IPS DF 6.9 (cell line): ENCODE measurements around the gene MET.

ENCODE experiments used
- DNase-seq: peaks from one replicate; pipeline ENCODE4 v3.0.0-alpha.2; 2013; ENCODE audit warnings: low read depth, low spot score
- H3K27ac ChIP-seq: one replicate; pipeline ENCODE4 v1.5.1; 2013; ENCODE audit warnings: low read length, control low read depth
- H3K27me3 ChIP-seq: 2 replicates; pipeline ENCODE4 v1.6.1; 2013; ENCODE audit warnings: mild to moderate bottlenecking, low read length; ENCODE audit not compliant: control insufficient read depth, insufficient read depth
- H3K36me3 ChIP-seq: 2 replicates; pipeline ENCODE4 v1.6.1; 2013; ENCODE audit warnings: low read length; ENCODE audit not compliant: control insufficient read depth, insufficient read depth
- H3K4me1 ChIP-seq: 2 replicates; pipeline ENCODE4 v1.6.1; 2013; ENCODE audit warnings: low read length; ENCODE audit not compliant: control insufficient read depth, insufficient read depth
- H3K4me3 ChIP-seq: 2 replicates; pipeline ENCODE4 v1.5.1; 2013; ENCODE audit warnings: mild to moderate bottlenecking, low read length
- H3K9me3 ChIP-seq: 2 replicates; pipeline ENCODE4 v1.6.1; 2013; ENCODE audit warnings: low read length, inconsistent platforms; ENCODE audit not compliant: control insufficient read depth, insufficient read depth
- WGBS: extraction: QIAGEN DNeasy Blood & Tissue Kit; methylation state at CpG from one replicate; pipeline ENCODE4 v1.1.7; 2013; ENCODE audit warnings: mixed read lengths, missing lambda C conversion rate; ENCODE audit not compliant: insufficient read length, insufficient coverage; 5-methylcytosine and 5-hydroxymethylcytosine counted together

The MET gene

DNA sequence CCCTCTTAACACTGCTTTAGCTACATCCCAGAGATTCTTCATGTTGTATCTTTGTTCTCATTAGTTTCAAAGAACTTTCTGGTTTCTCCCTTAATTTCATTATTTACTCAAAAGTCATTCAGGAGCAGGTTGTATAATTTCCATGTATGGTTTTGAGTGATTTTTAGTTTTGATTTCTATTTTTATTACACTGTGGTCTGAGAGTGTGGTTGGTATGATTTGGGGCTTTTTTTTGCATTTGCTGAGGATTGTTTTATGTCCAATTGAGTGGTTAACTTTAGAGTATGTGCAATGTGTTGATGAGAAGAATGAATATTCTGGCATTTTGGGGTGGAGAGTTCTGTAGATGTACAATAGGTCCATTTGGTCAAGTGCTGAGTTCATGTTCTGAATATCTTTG lies 152.5 kb downstream of the MET start:
- Histone ChIP-seq H3K27ac (no peak overlapping the region), H3K4me1 (no peaks in the 10 kb centered on the region), H3K4me3 (no peak overlapping the region), H3K9me3 (no peaks in the 10 kb centered on the region), H3K27me3 (no peaks in the 10 kb centered on the region), H3K36me3 (no peaks in the 10 kb centered on the region)
- DNase-seq = no peak

DNA sequence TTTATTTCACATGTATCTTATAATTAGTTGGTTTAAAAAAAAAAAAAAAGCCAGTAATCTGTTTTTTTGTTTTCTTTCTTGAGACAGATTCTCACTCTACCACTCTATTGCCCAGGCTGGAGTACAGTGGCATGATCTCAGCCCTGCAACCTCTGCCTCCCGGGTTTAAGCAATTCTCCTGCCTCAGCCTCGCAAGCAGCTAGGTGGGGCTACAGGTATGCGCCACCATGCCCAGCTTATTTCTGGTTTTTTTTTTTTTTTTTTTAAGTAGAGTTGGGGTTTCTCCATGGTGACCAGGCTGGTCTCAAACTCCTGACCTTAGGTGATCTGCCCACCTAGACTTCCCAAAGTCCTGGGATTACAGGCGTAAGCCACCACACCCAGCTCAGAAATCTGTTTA lies 156.3 kb downstream of the MET start:
- H3K27me3 ChIP-seq = no peaks in the 10 kb centered on the region
- no peak for DNase-seq
- no CpG with 5 or more reads among the region's 4 CpGs for WGBS

DNA sequence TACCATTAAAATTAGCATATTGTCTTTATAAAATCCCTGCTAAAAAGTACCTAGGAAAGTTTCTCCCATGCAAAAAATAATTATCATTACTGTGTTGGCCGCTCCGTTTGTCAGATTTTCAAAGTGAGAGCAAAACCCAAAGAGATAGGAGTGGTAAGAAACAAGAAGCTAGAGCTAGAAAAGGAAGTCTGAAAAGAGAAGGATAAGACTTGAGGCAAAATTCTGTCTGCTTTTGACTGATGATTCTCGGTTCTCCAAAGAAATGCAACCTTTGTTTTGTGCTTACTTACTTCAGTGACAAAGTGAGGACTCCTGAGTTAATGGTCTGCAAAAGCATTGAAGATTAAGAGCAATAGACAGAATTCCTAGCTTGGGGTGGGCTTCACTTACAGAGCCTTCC lies 157.0 kb downstream of the MET start:
- H3K9me3 ChIP-seq = no peaks in the 10 kb centered on the region
- H3K4me3 ChIP-seq = no peak overlapping the region
- no peak overlapping the region for H3K27ac ChIP-seq
- no peaks in the 10 kb centered on the region for H3K27me3 ChIP-seq
- DNase-seq = no peak
- H3K36me3 ChIP-seq = no peaks in the 10 kb centered on the region
- no CpG with 5 or more reads among the region's 3 CpGs for WGBS
- H3K4me1 ChIP-seq = no peaks in the 10 kb centered on the region

More for the DNA sequence above, 156.3 kb downstream of the MET start:
- Histone ChIP-seq H3K4me1 (no peaks in the 10 kb centered on the region), H3K9me3 (no peaks in the 10 kb centered on the region), H3K36me3 (no peaks in the 10 kb centered on the region), H3K27ac (no peak overlapping the region), H3K4me3 (no peak overlapping the region)

DNA sequence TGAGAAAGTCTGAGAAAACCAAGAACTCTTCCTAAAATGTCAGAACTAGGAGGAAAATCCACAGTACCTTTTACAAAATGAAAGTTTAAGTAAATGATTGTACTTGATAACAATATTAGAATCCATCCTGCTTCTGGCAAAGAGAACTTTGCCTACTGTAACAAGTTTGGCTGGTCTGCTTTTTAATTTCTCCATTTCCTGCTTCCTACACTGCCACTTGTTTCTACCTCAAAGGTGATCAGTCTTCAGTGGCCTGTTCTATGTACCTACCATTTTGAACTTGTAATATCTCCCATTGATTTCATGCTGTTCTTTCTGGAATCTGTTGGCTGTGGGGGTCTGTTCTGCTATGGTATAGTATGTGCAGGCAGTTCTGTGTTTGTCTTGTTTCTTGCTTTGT lies 157.5 kb downstream of the MET start:
- Histone ChIP-seq H3K4me3 (no peak overlapping the region), H3K36me3 (no peaks in the 10 kb centered on the region), H3K4me1 (no peaks in the 10 kb centered on the region), H3K27me3 (no peaks in the 10 kb centered on the region), H3K9me3 (no peaks in the 10 kb centered on the region), H3K27ac (no peak overlapping the region)
- no peak for DNase-seq

DNA sequence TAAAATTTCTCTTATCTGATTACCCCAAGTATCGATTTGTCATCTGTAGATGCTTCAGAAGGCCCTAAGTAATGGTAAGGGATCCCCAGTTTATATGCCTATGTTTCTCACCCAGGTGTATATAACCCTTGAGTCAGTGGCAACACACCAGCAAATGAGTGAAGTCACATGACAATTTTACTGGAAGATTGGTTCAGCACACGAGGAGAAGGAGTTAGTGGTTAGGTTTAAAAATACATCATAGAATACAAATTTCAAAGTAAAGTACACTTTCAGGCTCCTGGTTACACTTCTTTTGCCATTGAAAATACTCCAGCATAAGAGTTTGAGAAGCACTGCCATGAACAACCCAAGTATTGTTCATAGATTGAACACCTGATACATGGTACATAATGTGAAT lies 160.7 kb downstream of the MET start:
- DNase-seq = no peak
- no peaks in the 10 kb centered on the region for H3K36me3 ChIP-seq
- no peaks in the 10 kb centered on the region for H3K4me1 ChIP-seq
- H3K9me3 ChIP-seq = no peaks in the 10 kb centered on the region
- H3K27ac ChIP-seq = no peak overlapping the region
- no peaks in the 10 kb centered on the region for H3K27me3 ChIP-seq
- no CpG with 5 or more reads among the region's 2 CpGs for WGBS
- H3K4me3 ChIP-seq = no peak overlapping the region

DNA sequence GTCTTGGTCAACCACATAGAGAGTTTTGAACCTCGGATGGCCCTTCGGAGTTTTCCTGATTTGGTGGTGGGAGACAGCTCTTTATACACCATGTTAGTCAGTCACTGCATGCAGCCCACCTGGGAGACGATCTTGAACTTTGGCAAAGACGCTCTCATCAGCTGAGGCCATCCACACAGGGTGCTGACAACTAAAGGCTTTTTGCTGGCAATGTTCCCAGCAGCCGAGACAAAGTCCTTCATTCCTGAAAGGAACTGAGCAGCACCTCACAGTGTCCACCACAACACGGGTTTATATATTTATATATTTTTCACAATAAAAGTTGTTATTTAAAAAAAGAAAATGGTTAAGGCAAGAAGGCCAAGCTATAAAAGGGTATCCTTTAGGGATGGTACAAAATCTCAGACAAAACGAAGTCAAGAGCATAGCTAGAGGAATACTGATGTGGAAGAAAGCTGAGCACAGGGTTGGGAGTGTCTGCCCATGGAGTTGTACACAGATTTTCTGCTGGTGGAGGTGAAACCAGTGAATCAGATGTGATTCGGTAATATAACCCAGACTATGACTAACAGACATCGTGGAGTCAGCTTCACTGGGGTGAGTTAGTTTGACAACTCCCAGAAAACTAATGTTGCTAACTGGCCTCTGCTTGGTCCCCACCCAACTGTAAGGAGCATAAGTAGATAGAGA lies 163.0 kb downstream of the MET start:
- Histone ChIP-seq H3K36me3 (no peaks in the 10 kb centered on the region), H3K4me3 (no peak overlapping the region), H3K27me3 (no peaks in the 10 kb centered on the region), H3K9me3 (no peaks in the 10 kb centered on the region), H3K27ac (no peak overlapping the region), H3K4me1 (no peaks in the 10 kb centered on the region)
- no CpG with 5 or more reads among the region's 9 CpGs for WGBS
- DNase-seq = no peak

DNA sequence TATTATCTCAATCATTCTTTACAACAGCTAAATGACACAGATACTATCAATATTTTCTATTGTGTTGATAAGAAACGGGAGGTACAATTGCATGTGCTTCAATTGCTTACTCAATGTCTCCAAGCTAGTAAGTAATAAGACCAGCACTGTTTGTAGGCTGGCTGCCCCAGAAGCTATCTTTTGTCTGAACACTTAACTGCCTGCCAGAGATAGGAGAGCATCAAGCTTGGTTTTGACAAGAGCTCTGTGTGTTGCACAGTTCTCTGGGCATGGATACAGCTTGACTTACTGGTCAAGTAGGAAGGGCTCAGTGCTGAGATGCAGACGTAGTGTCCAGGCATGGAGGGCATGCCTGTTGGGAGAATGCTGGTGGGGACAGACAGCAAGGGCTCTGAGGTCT lies 164.1 kb downstream of the MET start:
- no peaks in the 10 kb centered on the region for H3K4me1 ChIP-seq
- WGBS = no CpG with 5 or more reads among the region's 2 CpGs
- no peaks in the 10 kb centered on the region for H3K36me3 ChIP-seq
- no peak overlapping the region for H3K4me3 ChIP-seq
- no peak overlapping the region for H3K27ac ChIP-seq
- no peak for DNase-seq
- no peaks in the 10 kb centered on the region for H3K9me3 ChIP-seq
- H3K27me3 ChIP-seq = no peaks in the 10 kb centered on the region

DNA sequence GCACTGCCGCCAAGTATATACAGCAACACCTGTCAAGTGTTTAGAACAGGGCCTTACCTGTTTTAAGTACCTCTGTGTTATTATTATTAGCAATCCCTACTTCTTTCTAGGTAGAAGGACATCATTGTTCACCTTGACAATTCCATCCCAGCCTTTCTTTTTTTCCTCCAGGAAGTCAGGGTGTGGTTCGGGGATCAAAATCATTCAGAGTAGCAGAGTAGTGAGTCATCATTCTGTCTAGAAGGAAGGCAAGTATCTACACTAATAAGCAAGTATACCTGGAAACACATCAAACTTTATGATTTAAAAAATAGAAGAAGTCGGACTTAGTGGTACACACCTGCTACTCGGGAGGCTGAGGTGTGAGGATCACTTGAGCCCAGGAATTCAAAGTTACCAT lies 164.9 kb downstream of the MET start:
- WGBS = no CpG with 5 or more reads among the region's 4 CpGs
- H3K4me3 ChIP-seq = no peak overlapping the region

DNA sequence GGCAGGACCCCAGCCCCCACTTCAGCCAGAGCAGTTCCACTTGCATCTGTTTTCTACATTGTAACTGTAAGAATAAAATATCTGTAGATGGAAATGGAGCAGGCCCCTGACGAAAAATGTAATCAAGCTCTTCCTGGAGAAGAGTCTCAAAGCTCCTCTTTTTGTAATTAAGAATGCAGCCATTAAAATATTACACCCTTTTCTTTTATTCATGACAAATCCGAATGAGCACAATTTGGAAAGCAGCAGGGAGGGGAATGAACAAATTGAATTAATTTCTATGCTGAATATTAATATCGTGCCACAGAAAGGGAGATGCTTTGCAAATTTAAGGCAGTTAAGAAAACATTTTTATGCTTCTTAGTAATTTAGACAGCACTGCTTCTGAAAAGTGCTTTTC lies 165.6 kb downstream of the MET start:
- Histone ChIP-seq H3K27ac (no peak overlapping the region), H3K4me1 (no peaks in the 10 kb centered on the region), H3K36me3 (no peaks in the 10 kb centered on the region), H3K9me3 (no peaks in the 10 kb centered on the region), H3K27me3 (no peaks in the 10 kb centered on the region), H3K4me3 (no peak overlapping the region)
- DNase-seq = no peak
- no CpG with 5 or more reads among the region's 3 CpGs for WGBS

More for the DNA sequence above, 164.9 kb downstream of the MET start:
- no peaks in the 10 kb centered on the region for H3K36me3 ChIP-seq
- DNase-seq = no peak
- H3K4me1 ChIP-seq = no peaks in the 10 kb centered on the region
- no peak overlapping the region for H3K27ac ChIP-seq
- no peaks in the 10 kb centered on the region for H3K9me3 ChIP-seq
- no peaks in the 10 kb centered on the region for H3K27me3 ChIP-seq

DNA sequence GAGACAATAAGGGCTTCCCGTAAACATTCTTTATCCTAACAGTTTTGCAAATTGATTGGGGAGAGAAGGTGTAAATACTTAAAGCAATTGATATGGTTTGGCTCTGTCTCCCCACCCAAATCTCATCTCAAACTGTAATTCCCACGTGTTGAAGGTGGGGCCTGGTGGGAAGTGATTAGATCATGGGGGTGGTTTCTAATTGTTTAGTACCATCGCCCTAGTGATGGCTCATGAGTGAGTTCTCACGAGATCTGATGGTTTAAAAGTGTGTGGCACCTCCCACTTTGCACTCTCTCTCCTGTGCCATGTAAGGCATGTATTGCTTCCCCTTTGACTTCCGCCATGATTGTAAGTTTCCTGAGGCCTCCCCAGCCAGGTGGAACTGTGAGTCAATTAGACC lies 168.3 kb downstream of the MET start:
- no peaks in the 10 kb centered on the region for H3K9me3 ChIP-seq
- no peaks in the 10 kb centered on the region for H3K4me1 ChIP-seq
- H3K27me3 ChIP-seq = no peaks in the 10 kb centered on the region
- H3K36me3 ChIP-seq = no peaks in the 10 kb centered on the region
- DNase-seq = no peak
- H3K27ac ChIP-seq = no peak overlapping the region
- no CpG with 5 or more reads among the region's 5 CpGs for WGBS
- no peak overlapping the region for H3K4me3 ChIP-seq

DNA sequence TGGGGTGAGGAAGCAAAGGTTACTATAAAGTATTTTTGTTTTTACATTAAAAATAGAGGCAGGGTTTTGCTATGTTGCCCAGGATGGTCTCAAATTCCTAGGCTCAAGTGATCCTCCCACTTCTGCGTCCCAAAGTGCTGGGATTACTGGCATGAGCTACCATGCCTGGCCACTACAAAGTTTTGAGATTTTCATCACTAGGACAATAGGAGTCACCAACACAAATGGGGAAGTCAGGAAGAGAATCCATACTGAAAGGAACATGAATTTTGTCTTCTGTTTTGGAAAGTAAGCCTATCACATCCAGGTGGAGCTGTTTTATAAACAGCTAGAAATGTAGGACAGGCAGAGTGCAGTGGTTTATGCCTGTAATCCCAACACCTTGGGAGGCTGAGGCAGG lies 170.4 kb downstream of the MET start:
- DNase-seq = no peak
- Histone ChIP-seq H3K36me3 (no peaks in the 10 kb centered on the region), H3K27ac (no peak overlapping the region), H3K27me3 (no peaks in the 10 kb centered on the region), H3K4me1 (no peaks in the 10 kb centered on the region), H3K4me3 (no peak overlapping the region), H3K9me3 (no peaks in the 10 kb centered on the region)
- no CpG with 5 or more reads among the region's 1 CpG for WGBS
